NCI-H1694 treated with DMSO at 0.1 percent for 48 hours (cell line): ENCODE data around the gene SUGCT.
"Not testable (repeated sequence)": the region's sequence is repeated elsewhere in the genome, so short reads cannot be mapped to it uniquely, and the experiment has no call there.

Experiments used
- DNase-seq: peaks from one replicate; lab custom pipeline; 2025; lab: John Stamatoyannopoulos, UW

Gene SUGCT

DNA sequence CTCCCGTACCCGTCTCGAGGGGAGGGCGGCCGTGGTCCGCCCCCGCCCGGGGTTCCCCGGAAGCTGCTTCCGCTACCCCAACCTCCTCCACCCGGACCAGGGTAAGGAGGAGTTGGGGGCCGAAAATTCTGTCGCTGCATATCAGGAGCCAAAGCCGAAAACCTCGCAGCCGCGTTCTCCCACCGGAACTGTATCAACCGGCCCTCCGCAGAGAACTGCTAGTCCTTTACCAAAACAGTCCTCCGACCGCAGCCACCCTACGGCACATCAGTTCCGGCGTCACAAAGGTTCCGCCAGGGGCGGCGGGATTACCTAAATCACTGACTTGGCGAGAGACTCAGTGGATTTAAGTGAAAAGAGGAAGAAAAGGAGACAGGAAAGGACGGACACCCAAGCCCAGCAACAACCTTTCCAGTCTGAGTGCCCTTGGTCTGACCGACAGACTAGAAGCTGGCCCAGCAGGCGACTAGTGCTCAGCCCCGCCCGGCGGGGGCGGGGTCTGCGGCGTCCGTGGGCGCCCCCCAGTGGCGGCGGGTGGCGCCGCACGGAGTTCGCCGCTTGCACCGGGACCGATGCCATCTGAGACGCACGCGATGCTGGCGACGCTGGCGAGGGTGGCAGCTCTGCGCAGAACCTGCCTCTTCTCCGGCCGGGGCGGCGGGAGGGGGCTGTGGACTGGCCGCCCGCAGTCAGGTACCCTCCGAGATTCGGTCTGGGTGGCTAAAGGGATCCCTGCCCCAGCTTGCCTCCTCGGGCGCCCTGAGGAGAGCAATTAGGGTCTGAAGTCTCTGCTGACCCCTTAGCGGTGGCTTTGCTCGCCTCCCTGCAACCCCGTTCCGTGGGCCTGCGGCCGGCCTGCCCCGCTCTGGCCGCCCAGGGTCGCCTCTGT, at the start of gene SUGCT, which contains the start of gene MPLKIP:
Gene SUGCT, plus strand, starts transcription at position 578 of the 889 bp plus-strand sequence.
Gene MPLKIP, minus strand, starts transcription at position 195 of the 889 bp plus-strand sequence. Its CDS starts 55 bp downstream, at position 140.
- DNase-seq: peak; percentile 81

DNA sequence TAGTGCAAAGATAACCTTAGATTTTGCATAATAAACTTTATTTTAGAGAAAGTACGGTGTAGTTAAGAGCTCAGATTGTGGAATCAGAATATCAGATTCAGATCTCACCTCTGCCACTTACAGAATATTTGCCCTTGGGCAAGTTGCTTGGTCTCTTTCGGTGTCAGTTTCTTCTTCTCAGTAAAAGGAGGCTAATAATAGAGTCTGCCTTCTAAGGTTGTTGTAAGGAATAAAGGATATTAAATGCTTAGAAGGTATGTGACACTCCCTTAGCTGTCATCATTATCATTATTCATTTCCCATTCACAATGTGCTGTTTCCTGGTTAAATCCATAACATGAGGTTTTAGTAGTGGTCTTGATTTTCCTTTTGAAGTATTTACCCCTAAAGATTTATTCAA, 42.6 kb upstream of the SUGCT start:
- DNase-seq: no peak

DNA sequence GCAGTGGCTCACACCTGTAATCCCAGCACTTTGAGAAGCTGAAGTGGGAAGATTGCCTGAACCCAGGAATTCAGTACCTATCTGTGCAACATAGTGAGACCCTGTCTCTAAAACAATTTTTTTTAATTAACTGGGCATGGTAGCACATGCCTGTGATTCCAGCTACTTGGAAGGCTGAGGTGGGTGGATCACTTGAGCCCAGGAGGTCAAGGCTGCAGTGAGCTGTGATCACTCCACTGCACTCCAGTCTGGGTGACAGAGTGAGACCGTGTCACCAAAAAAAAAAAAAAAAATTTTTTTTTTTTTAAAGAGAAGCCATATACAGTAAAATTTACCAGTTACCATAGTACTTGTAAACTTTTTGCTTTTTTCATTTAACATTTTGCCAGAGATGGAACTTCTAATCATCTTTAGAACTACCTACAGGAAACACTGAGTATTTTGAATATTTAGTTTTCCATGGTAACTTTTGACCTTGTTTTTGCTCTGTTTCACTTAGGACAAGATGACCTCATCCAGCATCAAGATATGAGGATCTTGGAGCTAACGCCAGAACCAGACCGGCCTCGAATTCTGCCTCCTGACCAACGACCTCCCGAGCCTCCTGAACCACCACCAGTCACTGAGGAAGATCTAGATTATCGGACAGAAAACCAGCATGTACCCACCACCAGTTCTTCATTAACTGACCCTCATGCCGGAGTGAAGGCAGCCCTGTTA, 41.0 kb upstream of the SUGCT start:
- DNase-seq: no peak

DNA sequence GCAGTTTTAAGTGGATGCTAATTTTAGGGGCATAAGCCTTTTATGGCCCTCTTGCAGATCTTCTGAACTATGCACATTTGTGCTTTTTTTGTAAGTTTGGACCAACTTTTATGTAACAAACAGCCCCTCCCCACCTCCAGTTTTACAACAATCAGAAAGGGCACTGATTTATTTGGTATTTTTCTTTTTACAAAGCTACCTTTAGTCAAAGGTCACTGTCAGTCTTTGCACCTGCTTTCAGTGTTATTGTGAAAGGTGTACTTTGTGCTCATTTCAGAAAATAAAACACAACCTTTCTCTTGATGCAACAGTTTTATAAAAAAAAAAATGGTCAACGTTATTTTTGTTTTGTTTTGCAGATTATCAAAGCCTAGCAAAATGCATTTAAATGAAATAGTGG, 39.6 kb upstream of the SUGCT start:
- no peak for DNase-seq

DNA sequence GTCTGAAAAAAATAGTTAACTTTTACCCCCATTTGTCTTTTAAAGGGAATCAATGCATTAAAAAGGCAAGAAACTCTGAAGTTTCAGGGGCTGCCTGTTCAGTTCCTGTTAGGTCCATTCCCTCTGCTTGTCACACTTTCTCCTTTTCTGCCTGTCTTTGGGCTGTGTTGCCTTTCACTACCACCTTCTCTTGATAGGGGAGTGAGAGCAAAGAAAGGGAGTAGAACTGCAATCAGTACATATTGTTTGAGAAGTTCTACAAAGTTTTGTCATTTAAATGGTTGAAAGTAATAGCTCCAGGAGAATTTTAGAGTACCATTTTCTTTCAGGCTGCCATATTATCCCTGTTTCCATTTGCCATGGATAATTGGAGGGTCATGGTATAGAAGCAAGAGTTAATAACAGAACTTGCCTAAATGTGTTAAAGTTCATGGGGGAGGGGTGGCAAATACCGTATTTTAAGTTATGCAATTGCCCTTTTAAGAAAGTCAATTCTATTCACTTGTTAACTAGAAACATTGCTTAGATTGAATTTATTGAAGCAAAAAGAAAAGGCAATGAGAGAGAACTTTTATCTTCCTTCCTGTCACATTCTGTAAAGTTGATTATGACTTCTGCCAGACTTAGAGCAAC, 39.0 kb upstream of the SUGCT start:
- DNase-seq: no peak

DNA sequence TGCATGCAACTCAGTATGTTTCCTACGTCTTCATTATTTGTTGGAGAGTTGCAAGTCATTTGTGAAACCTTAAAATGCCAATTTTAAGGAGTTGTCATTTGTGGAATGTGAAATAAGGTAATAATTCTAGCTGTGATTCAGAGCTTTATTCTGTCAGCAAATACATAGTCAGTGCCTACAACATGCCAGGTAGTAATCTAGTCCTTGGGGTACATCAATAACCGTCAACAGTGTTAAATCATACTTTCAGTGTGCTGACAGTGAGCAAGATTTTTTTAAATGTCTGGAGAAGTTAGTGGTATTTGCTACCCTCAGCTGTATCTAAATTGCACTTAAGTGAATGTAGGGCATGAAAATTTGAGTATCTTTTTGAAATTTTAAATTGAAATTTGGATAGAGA, 37.1 kb upstream of the SUGCT start:
- no peak for DNase-seq

DNA sequence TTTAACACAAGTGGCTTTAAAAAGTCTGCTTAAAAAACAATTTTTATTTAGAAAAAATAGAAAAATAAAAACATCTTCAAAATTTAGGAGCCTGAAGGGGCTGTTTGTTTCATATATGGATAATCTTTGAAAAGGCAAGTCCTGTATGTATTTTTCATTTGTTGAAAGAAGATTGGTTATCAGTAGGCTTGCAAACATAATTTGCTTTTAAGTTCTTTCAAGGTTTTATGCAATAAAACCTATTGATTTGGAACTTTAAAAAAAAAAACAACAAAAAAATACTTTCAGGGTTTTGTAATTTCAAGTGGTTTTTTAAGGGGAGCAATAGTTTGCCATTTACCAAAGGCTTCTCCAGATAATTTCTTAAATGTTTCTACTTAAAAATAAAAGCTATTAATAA, 36.0 kb upstream of the SUGCT start:
- no peak for DNase-seq

DNA sequence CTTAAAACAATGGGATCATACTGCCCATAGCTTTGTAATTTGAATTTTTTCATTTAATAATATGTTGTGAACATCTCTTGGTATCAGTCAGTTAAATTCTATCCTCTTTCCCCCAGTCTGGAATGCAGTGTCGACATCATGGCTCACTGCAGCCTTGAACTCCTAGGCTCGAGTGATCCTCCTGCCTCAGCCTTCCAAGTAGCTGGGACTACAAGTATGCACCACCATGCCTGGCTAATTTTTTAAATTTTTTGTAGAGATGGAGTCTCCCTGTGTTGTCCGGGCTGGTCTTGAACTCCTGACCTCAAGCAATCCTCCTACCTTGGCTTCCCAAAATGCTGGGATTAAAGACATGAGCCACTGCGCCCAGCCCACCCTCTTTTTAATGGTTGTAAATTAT, 35.0 kb upstream of the SUGCT start:
- no peak for DNase-seq

DNA sequence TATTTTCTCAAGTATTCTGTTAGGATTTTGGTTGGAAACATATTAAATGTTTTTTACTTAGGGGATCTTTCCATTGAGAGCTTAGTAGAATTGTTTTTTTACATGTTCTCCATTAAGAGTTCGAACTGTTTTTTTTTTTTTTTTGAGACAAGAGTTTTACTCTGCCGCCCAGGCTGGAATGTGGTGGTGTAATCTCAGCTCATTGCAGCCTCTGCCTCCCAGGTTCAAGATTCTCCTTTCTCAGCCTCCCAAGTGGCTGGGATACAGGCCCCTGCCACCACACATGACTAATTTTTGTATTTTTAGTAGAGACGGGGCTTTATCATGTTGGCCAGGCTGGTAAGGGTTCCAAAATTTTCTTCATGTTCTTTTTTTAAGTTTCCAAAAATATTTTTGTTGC, 33.6 kb upstream of the SUGCT start:
- no peak for DNase-seq

DNA sequence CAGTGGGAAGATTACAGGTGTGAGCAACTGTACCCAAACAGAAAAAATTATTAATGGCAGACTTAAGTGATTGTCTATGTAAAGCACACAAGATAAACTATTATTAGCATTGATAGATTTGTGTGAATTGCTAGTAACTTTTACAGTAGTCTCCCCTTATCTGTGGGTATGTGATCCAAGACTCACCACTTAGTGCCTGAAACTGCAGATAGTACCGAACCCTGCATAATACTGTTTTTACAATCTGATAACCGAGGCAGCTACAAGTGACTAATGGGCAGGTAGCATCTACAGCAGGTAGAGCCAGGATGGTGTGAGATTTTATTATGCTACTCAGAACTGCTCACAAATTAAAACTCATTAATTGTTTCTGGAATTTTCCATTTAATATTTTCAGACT, 31.9 kb upstream of the SUGCT start:
- no peak for DNase-seq

DNA sequence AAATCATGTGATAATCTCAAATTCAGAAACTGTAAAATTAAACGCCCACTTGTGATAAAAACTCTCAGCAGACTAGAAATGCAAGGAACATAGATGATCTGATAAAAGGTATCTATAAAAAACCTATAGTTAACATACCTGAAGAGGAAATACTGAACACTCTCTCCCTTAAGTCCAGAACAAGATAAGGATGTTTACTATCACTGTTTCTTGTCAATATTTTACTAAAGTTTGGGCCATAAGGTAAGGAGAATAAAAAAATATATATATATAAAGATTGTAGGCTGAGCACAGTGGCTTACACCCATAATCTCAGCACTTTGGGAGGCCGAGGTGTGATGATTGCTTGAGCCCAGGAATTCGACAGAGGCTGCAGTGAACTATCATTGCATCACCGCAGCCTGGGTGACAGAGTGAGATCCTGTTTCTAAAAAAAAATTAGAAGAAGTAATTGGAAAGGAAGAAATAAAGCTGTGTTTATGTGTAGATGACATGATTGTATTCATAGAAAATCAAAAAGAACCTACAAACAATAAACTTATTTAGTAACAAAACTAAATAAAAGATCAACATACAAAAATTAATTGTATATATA, 28.8 kb upstream of the SUGCT start:
- no peak for DNase-seq

DNA sequence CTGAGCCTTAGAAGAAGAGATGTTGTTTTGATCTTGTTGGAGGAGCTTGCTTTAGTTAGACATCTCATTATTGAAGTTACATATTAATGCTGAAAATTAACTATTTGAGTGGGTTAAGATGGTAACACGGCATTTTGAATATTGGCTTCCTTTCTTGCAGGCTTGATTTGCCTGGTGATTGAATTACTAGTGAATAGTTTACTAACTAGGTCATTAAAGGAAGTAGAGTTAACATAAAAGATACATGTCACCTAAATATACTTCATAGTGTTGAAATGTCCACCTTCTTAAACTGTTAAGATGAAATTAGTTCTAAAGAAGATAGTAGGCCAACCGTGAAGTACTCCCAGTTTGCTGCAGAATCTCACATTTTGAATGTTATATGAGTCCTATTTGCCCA, 18.9 kb upstream of the SUGCT start:
- no peak for DNase-seq

DNA sequence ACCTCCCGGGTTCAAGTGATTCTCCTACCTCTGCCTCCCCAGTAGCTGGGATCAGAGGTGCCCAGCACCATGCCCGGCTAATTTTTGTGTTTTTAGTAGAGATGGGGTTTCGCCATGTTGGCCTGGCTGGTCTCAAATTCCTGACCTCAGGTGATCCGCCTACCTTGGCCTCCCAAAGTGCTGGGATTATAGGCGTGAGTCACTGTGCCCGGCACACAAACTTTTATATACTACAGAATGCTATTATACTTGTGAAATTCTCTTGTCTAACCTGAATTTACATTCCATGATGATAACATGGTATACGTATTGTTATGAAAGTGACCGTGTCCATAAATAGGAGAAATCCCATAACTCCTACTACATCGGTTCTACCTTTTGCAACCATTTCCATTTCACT, 17.6 kb upstream of the SUGCT start:
- not testable (repeated sequence) for DNase-seq

DNA sequence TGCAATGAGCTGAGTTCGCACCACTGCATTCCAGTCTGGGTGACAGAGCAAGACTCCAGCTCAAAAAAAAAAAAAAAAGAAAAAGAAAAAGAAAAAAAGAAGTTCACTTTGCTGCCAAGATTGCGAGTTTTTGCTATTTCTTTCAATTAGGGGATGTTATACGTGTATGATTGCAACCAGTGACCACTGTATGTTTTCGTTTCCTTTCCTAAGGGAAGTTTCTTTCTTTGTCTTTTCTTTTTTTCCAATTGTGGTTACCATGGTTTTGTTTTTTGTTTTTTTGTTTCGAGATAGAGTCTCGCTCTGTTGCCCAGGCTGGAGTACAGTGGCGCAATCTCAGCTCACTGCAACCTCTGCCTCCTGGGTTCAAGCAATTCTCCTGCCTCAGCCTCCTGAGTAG, 16.6 kb upstream of the SUGCT start:
- not testable (repeated sequence) for DNase-seq

DNA sequence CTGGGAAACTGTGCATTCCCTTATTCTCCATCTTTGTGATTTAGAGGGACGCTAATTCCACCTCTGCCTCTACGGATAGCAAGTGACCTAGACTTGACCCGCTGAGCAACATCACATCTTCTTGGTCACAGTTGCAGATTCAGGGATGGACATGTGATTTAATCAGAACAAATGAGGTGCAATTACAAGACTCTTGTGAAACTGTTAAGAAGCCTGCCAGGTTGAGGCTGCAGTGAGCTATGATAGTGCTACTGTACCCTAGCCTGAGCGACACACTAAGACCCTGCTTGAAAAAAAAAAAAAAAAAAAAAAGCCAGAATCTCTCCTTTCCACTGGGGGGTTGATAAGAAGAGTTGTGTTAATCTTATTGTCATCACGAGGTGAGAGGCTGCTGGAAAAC, 14.8 kb upstream of the SUGCT start:
- DNase-seq: no peak

DNA sequence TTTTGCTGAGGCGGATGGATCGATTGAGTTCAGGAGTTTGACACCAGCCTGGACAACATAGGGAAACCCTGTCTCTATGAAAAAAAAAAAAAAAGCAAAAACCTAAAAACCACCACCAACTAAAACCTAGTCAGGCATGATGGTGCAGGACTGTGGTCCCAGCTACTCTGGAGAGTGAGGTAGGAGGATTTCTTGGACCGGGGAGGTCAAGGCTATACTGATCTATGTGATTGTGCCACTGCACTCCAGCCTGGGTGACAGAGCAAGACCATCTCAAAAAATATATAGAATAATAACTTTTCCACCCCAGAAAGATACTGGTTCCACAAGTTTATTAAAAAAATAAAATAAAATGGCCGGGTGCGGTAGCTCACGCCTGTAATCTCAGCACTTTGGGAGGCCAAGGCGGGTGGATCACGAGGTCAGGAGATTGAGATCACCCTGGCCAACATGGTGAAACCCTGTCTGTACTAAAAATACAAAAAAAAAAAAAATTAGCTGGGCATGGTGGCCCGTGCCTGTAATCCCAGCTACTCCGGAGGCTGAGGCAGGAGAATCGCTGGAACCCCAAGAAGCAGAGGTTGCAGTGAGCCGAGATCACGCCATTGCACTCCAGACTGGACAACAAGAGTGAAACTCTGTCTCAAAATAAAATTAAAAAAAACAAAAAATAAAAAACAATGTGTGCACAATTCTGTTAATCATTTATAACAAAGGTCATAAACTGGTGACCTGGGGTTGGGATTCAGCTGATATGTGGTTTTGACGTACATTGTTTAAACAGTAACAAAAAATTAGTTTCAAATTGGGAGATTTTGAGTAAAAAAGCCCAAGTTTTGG, 12.5 kb upstream of the SUGCT start:
- not testable (repeated sequence) for DNase-seq

DNA sequence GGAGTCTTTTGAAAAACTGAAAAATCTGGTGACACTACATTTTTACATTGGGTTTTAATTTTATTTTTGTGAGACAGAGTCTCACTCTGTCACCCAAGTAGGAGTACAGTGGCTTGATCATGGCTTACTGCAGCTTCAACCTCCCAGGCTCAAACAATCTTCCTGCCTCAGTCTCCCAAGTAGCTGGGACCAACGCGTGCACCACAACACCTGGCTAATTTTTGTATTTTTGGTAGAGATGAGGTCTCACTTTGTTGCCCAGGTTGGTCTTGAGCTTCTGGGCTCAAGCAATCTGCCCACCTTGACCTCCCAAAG, 11.9 kb upstream of the SUGCT start:
- DNase-seq: no peak

DNA sequence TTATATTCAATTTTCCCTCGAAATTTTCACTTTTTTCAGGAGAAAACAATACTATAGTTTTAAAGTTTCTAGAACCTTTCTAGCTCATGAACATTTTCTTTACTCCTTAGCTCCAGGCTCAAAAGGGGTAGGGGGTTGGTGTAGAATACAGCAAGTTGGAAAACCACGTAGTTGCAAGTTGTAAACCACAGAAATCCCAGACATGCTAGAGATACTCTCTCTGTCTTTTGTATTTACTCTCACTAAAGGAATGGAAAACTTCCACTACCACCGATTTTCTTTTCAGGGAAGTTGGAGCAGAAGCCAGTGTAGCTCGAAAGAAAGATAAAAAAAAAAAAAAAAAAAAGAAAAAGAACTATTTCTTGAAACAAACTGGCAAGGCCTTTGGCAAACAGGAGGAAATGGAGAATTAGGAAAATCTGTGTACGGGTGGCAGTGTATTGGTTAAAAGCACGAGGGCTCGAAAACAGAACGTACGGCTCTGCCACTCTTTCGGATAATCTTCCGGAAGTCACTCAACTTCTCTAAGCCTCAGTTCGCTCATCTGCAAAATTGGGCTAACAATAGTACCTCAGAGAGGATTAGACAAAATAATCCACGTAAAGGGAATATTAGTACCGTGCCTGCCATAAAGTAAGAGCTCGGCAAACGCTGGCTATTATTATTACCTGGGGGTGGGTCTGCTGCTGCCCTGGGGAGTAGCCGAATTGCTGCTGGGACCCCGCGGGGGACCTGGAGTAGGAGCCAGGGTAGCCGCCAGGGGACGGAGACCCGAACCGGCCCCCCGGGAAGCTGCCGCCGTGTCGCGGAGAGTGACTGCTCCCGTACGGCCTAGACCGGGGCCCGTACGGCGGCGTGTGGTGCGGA, 1.0 kb upstream of the SUGCT start:
- no peak for DNase-seq

DNA sequence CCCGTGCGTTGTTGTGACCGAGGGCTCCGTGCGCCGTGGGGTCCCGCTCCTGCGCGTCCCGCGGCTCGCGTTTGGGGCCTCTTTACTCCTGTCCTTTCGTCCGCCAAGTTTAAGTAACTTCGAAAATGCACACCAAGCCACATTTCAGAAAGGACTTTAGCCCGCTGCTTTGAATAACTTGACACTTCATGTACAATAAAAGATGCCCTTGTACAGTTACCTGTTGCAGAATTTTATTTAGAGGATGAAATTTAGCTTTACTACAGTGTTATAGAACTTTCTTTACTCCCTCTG, 459 bp downstream of the SUGCT start:
- DNase-seq: no peak

DNA sequence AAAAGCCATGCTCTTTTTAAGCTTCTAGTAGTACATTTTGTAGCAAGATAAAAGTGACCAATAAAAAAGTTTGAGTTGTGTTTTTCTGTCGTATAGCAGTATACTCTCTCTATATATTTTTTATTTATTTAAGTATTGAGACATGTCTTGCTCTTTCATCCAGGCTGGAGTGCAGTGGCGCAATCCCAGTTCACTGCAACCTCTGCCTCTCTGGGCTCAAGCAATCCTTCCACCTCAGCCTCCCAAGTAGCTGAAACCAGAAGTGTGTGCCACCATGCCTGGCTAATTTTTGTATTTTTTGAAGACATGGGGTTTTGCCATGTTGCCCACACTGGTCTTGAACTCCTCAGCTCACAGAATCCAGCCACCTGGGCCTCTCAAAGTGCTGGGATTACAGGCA, 2.8 kb downstream of the SUGCT start:
- DNase-seq: no peak

DNA sequence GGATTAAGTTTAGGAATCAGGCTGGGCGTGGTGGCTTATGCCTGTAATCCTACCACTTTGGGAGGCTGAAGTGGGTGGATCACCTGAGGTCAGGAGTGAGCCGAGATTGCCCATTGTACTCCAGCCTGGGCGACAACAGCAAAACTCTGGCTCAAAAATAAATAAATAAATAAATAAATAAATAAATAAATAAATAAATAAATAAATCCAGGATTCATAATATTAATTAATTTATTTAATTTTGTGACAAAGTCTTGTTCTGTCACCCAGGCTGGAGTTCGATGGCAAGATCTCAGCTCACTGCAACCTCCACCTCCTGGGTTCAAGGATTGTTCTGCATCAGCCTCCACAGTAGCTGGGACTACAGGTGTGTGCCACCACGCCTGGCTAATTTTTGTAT, 4.2 kb downstream of the SUGCT start:
- DNase-seq: no peak
